Lung (tissue), 12 donors: ENCODE results near the gene MED12L. TPM values are rescaled to one million over a fixed set of nuclear protein-coding genes. Genes with fewer than 3 reads are reported as not detected.

ENCODE experiments used
- ATAC-seq: fragments of 200-7000 bp; cut with Tn5 transposase; one replicate; pipeline ENCODE4 v1.9.1; 2020; ENCODE audit warnings: moderate number of reproducible peaks; ENCODE audit not compliant: insufficient read depth, low FRiP score
- DNase-seq, 3 donors: peaks; one replicate each; pipeline ENCODE4 v3.0.0-alpha.2; 2013 to 2017
- H3K27ac ChIP-seq, 2 donors: one replicate each; pipeline ENCODE4 v1.5.1; 2013; ENCODE audit warnings: mild to moderate bottlenecking in 2 of 2, moderate library complexity in 2 of 2, control low read depth in 1 of 2, inconsistent platforms in 1 of 2, low read depth in 1 of 2, low read length in 1 of 2
- H3K27me3 ChIP-seq, 3 donors: one replicate each; pipeline ENCODE4 v1.5.1; 2013; ENCODE audit warnings: low read length in 2 of 3; ENCODE audit not compliant: control insufficient read depth in 3 of 3, insufficient read depth in 3 of 3
- H3K36me3 ChIP-seq, 4 donors: one replicate each; pipeline ENCODE4 v1.5.1; 2013; ENCODE audit warnings: low read length in 4 of 4, mild to moderate bottlenecking in 1 of 4, moderate library complexity in 1 of 4; ENCODE audit not compliant: control insufficient read depth in 4 of 4, insufficient read depth in 4 of 4
- H3K4me1 ChIP-seq, 5 donors: one replicate each; pipeline ENCODE4 v1.5.1; 2013; ENCODE audit warnings: low read length in 5 of 5, mild to moderate bottlenecking in 2 of 5, moderate library complexity in 1 of 5; ENCODE audit not compliant: control insufficient read depth in 5 of 5, insufficient read depth in 5 of 5
- H3K4me3 ChIP-seq: one replicate; pipeline ENCODE4 v1.5.1; 2013; ENCODE audit warnings: mild to moderate bottlenecking, control low read depth, moderate library complexity
- H3K9ac ChIP-seq, 2 donors: one replicate each; pipeline ENCODE4 v1.5.1; 2013; ENCODE audit warnings: low read length in 2 of 2, control low read depth in 1 of 2; ENCODE audit not compliant: insufficient read depth in 1 of 2
- H3K9me3 ChIP-seq, 4 donors: one replicate each; pipeline ENCODE4 v1.5.1; 2013; ENCODE audit warnings: low read length in 3 of 4, mild to moderate bottlenecking in 1 of 4, moderate library complexity in 1 of 4; ENCODE audit not compliant: control insufficient read depth in 4 of 4, insufficient read depth in 3 of 4
- WGBS, 2 donors: extraction: QIAGEN DNeasy Blood & Tissue Kit; methylation state at CpG; one replicate each; pipeline ENCODE4 v1.1.7; 2013; 5-methylcytosine and 5-hydroxymethylcytosine counted together
- polyA plus RNA-seq, 2 donors: library from polyadenylated mRNA; stranded (reverse); fragments of 200-250 nt; gene quantifications; one replicate each; pipeline ENCODE4 v1.2.1, GENCODE V29; 2013
- total RNA-seq, 2 donors: library from RNA; depleted of rRNA in 1 of 2; stranded (reverse); fragments of >200 nt in 1 of 2; gene quantifications; one replicate each; pipeline ENCODE4 v1.2.1, GENCODE V29; 2014 to 2021
- TF ChIP-seq, protein P1 (sequence below): IDR thresholded peaks from 2 replicates; pipeline ENCODE4 v1.5.1; 2012; ENCODE audit warnings: mild to moderate bottlenecking; ENCODE audit errors: control extremely low read depth, extremely low read depth
- donor health status: control.
- donor health status: control.
- donor health status: Bipolar disorder and iron deficiency.
- donor health status: healthy.
- donor health status: DM: yes; HTN: yes; CAD: no.

MED12L gene
- total and polyA plus RNA-seq, 4 donors, result 0.02 to 0.82 (median 0.30) TPM

DNA sequence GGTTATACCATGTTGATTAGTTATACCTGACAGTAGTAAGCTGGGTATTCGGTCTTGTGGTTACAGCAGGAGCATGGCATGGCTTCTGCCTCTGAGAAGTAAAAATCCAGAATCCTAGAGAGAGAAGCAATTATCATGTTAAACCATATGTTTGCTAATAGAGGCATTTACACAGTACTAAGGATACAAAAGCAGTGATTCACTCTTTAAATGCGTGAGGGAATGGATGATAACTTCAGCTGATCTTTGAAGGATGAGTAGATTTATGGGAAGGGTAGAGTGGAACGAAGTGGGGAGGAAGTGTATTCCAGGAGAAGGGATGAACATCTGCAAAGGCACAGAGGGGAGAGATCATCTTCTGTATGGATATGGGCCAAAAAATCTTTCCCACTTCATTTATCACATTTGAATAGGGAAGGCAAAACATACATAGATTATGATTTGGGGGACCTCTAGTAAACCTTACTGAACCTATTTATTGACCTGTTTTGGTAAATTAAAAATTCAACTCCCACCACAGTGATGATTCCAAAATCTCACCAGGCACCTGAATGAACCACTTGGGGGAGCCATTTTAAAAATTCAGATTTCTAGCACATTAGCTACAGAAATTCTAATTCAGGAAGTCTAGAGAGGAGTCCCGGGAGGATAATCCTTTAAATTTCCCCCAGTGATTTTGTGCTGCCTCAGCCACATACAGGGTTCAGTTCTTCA, 340.3 kb downstream of the MED12L start:
- H3K4me3 ChIP-seq, result no peak overlapping the region
- peaks cover 0 to 2% (median 0%) of the 10 kb centered on the region in 4 donors for H3K9me3 ChIP-seq
- H3K36me3 ChIP-seq, result no peaks in the 10 kb centered on the region
- WGBS, 2 donors, result 66 to 73% methylated on average over 4 of the region's 4 CpGs
- H3K27me3 ChIP-seq, result no peaks in the 10 kb centered on the region
- TF ChIP-seq, protein P1, sequence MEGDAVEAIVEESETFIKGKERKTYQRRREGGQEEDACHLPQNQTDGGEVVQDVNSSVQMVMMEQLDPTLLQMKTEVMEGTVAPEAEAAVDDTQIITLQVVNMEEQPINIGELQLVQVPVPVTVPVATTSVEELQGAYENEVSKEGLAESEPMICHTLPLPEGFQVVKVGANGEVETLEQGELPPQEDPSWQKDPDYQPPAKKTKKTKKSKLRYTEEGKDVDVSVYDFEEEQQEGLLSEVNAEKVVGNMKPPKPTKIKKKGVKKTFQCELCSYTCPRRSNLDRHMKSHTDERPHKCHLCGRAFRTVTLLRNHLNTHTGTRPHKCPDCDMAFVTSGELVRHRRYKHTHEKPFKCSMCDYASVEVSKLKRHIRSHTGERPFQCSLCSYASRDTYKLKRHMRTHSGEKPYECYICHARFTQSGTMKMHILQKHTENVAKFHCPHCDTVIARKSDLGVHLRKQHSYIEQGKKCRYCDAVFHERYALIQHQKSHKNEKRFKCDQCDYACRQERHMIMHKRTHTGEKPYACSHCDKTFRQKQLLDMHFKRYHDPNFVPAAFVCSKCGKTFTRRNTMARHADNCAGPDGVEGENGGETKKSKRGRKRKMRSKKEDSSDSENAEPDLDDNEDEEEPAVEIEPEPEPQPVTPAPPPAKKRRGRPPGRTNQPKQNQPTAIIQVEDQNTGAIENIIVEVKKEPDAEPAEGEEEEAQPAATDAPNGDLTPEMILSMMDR, result no peak
- H3K4me1 ChIP-seq, result peaks cover 0 to 1% (median 0%) of the 10 kb centered on the region in 5 donors
- DNase-seq (no peak), ATAC-seq (no peak)
- H3K9ac ChIP-seq, result no peak overlapping the region
- H3K27ac ChIP-seq, result no peak overlapping the region

DNA sequence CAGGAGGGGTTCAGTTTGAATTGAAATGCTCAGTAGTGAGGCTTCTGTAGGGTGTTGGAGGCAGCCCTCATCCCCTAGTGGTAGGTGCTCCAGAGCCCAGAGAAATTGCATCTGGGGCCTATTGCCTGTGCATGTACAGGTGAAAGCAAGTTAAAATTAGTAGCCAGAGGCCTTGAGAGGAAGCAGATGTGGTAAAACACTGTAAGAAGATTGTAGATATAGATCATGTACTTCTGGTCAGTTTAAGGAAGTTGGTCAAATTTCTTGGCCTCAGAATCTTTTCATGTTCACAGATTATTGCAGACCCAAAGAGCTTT, 340.8 kb downstream of the MED12L start:
- Histone ChIP-seq H3K4me1 (peaks cover 0 to 1% (median 0%) of the 10 kb centered on the region in 5 donors), H3K9me3 (no peaks in the 10 kb centered on the region), H3K9ac (no peak overlapping the region), H3K27ac (no peak overlapping the region), H3K4me3 (no peak overlapping the region), H3K36me3 (no peaks in the 10 kb centered on the region), H3K27me3 (no peaks in the 10 kb centered on the region)
- ATAC-seq (no peak), DNase-seq (no peak)
- TF ChIP-seq, protein P1, result no peak

DNA sequence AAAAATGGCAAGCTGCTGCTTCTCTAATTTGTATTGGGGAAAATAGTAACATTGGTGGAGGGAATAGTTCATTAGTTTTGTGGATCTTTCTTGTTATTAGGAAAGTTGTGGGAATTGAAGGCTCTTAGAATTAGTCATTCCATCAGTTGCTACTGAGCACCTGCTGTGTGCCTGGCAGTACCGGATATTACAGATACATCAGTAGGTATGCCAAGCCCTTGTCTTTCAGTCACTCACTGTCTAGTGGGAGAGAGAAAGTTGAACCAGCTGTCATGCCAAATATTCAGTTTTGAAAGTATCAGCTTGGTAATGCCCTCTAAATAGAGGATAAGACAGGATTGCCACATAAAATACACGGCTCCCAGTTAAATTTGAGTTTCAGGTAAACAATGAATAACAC, 342.9 kb downstream of the MED12L start:
- no peak for DNase-seq
- TF ChIP-seq, protein P1, result no peak
- no peak for ATAC-seq
- peaks cover 0 to 1% (median 0%) of the 10 kb centered on the region in 5 donors for H3K4me1 ChIP-seq
- WGBS, 2 donors, result 81 to 82% methylated on average over 2 of the region's 2 CpGs
- H3K9ac ChIP-seq, result no peak overlapping the region
- no peaks in the 10 kb centered on the region for H3K27me3 ChIP-seq
- no peak overlapping the region for H3K27ac ChIP-seq
- H3K36me3 ChIP-seq, result peaks cover 0 to 9% (median 0%) of the 10 kb centered on the region in 4 donors
- no peaks in the 10 kb centered on the region for H3K9me3 ChIP-seq
- no peak overlapping the region for H3K4me3 ChIP-seq
